CD4-positive, alpha-beta T cell (primary cell): ENCODE measurements around the gene MED27. TPM values are rescaled to one million over a fixed set of nuclear protein-coding genes. Genes with fewer than 3 reads are reported as not detected.

Experiments used
- ATAC-seq: fragments of 200-7000 bp; cut with Tn5 transposase; one replicate; pipeline ENCODE4 v1.10.0; 2022; ENCODE audit warnings: mild to moderate bottlenecking; ENCODE audit not compliant: poor library complexity
- CTCF ChIA-PET: fragments of 350-600 bp; sonication (Branson Sonifier 250); formaldehyde crosslinking; loops from one replicate; lab custom pipeline; 2021; ENCODE audit warnings: antibody characterized with exemption, inconsistent platforms; lab: Charles Lee
- POLR2A ChIA-PET: fragments of 350-600 bp; sonication (Branson Sonifier 250); formaldehyde crosslinking; loops from one replicate; lab custom pipeline; 2021; ENCODE audit warnings: antibody characterized with exemption, inconsistent platforms; lab: Charles Lee
- DNase-seq, 14 experiments: peaks; one replicate each; pipeline ENCODE4 v3.0.0-alpha.2; 2013 to 2020; ENCODE audit warnings: mixed read lengths in 2 of 14
- H3K27ac ChIP-seq, 2 donors: one replicate each; pipeline versions ENCODE4 v1.5.1 to v1.7.0; 2013; ENCODE audit warnings: low read length in 2 of 2, low read depth in 1 of 2, mild to moderate bottlenecking in 1 of 2
- H3K27me3 ChIP-seq, 2 experiments: 1 replicate in 1 of 2; 2 replicates in 1 of 2; pipeline versions ENCODE4 v1.6.1 to v1.7.0; 2013; ENCODE audit warnings: low read length in 2 of 2, control low read depth in 1 of 2, mild to moderate bottlenecking in 1 of 2, moderate library complexity in 1 of 2; ENCODE audit not compliant: insufficient read depth in 2 of 2, control insufficient read depth in 1 of 2
- H3K36me3 ChIP-seq: one replicate; pipeline ENCODE4 v1.6.1; 2013; ENCODE audit warnings: low read length, control low read depth; ENCODE audit not compliant: insufficient read depth
- H3K4me1 ChIP-seq: one replicate; pipeline ENCODE4 v1.6.1; 2013; ENCODE audit warnings: low read length, control low read depth; ENCODE audit not compliant: insufficient read depth
- H3K4me3 ChIP-seq: one replicate; pipeline ENCODE4 v1.5.1; 2013; ENCODE audit warnings: mild to moderate bottlenecking, low read length, moderate library complexity
- H3K9me3 ChIP-seq, 2 experiments: 1 replicate in 1 of 2; 2 replicates in 1 of 2; pipeline versions ENCODE4 v1.6.1 to v1.7.0; 2013; ENCODE audit warnings: low read length in 2 of 2, mild to moderate bottlenecking in 2 of 2, control low read depth in 1 of 2, moderate library complexity in 1 of 2; ENCODE audit not compliant: control insufficient read depth in 1 of 2, insufficient read depth in 1 of 2
- H3K27ac Mint-ChIP-seq: one replicate; pipeline ENCODE4 v1.8.0; 2020; ENCODE audit warnings: mixed read lengths
- H3K27me3 Mint-ChIP-seq: one replicate; pipeline ENCODE4 v1.8.0; 2021; ENCODE audit warnings: mixed read lengths
- H3K36me3 Mint-ChIP-seq: one replicate; pipeline ENCODE4 v1.8.0; 2021; ENCODE audit warnings: low read depth, mixed read lengths
- H3K4me1 Mint-ChIP-seq: one replicate; pipeline ENCODE4 v1.8.0; 2021; ENCODE audit warnings: low read depth, mixed read lengths
- H3K4me3 Mint-ChIP-seq: one replicate; pipeline ENCODE4 v1.8.0; 2020; ENCODE audit warnings: mild to moderate bottlenecking, mixed read lengths
- H3K9me3 Mint-ChIP-seq: one replicate; pipeline ENCODE4 v1.8.0; 2020; ENCODE audit warnings: mixed read lengths
- intact Hi-C, 2 experiments: fragments of 100-400 bp; cut with DNase I in 1 of 2; cut with micrococcal nuclease in 1 of 2; formaldehyde crosslinking; loops; one replicate each; pipeline versions ENCODE4 v1.15.1 to v1.9.0; 2023 to 2025; cut with DNase I, micrococcal nuclease
- total RNA-seq, 174 experiments: library from RNA in 2 of 174; stranded (reverse) in 2 of 174; gene quantifications; one replicate each; pipeline ENCODE4 v1.2.3 and lab custom pipeline; 2021 to 2026
- TF ChIP-seq, protein P1 (sequence below): fragments of 200-600 bp; IDR thresholded peaks from one replicate; pipeline ENCODE4 v1.8.0; 2022; ENCODE audit warnings: antibody characterized with exemption, mild to moderate bottlenecking

MED27 gene
- total RNA-seq, 2 experiments from 2014 or later = 15.0 to 17.4 TPM

- H3K4me1 Mint-ChIP-seq = no peaks in the 10 kb centered on the region
- Histone ChIP-seq H3K36me3 (peaks cover 11% of the 10 kb centered on the region), H3K27me3 (no peaks in the 10 kb centered on the region), H3K27ac (no peak overlapping the region), H3K4me3 (no peak overlapping the region), H3K4me1 (no peaks in the 10 kb centered on the region), H3K9me3 (no peaks in the 10 kb centered on the region)
- ATAC-seq = no peak
- ChIA-PET CTCF (no interaction called here), POLR2A (no interaction called here)
- intact Hi-C loops = no loop called here
- no peaks in the 10 kb centered on the region for H3K9me3 Mint-ChIP-seq
- no peaks in the 10 kb centered on the region for H3K27me3 Mint-ChIP-seq
- H3K4me3 Mint-ChIP-seq = no peak overlapping the region
- H3K36me3 Mint-ChIP-seq = peaks cover 45% of the 10 kb centered on the region
- DNase-seq = no peak
- TF ChIP-seq, protein P1, sequence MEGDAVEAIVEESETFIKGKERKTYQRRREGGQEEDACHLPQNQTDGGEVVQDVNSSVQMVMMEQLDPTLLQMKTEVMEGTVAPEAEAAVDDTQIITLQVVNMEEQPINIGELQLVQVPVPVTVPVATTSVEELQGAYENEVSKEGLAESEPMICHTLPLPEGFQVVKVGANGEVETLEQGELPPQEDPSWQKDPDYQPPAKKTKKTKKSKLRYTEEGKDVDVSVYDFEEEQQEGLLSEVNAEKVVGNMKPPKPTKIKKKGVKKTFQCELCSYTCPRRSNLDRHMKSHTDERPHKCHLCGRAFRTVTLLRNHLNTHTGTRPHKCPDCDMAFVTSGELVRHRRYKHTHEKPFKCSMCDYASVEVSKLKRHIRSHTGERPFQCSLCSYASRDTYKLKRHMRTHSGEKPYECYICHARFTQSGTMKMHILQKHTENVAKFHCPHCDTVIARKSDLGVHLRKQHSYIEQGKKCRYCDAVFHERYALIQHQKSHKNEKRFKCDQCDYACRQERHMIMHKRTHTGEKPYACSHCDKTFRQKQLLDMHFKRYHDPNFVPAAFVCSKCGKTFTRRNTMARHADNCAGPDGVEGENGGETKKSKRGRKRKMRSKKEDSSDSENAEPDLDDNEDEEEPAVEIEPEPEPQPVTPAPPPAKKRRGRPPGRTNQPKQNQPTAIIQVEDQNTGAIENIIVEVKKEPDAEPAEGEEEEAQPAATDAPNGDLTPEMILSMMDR = no peak
- no peak overlapping the region for H3K27ac Mint-ChIP-seq
These were observed 118.2 kb downstream of the MED27 start for GRCh38 chr9:131961496-131961880.

GRCh38 chr9:131960851-131961495 lies 118.7 kb downstream of the MED27 start:
- Histone ChIP-seq H3K4me1 (no peaks in the 10 kb centered on the region), H3K4me3 (no peak overlapping the region), H3K9me3 (no peaks in the 10 kb centered on the region), H3K36me3 (peaks cover 11% of the 10 kb centered on the region), H3K27ac (no peak overlapping the region), H3K27me3 (no peaks in the 10 kb centered on the region)
- H3K36me3 Mint-ChIP-seq = peaks cover 44% of the 10 kb centered on the region
- no peaks in the 10 kb centered on the region for H3K9me3 Mint-ChIP-seq
- TF ChIP-seq, protein P1 = no peak
- intact Hi-C loops = no loop called here
- H3K4me1 Mint-ChIP-seq = no peaks in the 10 kb centered on the region
- DNase-seq (no peak), ATAC-seq (no peak)
- ChIA-PET CTCF (interaction anchor here (1.4 kb wide), 1 partner anchor 40 kb away, joined by 3 read pairs; no protein-coding TSS in a partner anchor), POLR2A (no interaction called here)
- H3K27me3 Mint-ChIP-seq = no peaks in the 10 kb centered on the region
- H3K4me3 Mint-ChIP-seq = no peak overlapping the region
- H3K27ac Mint-ChIP-seq = no peak overlapping the region

DNA sequence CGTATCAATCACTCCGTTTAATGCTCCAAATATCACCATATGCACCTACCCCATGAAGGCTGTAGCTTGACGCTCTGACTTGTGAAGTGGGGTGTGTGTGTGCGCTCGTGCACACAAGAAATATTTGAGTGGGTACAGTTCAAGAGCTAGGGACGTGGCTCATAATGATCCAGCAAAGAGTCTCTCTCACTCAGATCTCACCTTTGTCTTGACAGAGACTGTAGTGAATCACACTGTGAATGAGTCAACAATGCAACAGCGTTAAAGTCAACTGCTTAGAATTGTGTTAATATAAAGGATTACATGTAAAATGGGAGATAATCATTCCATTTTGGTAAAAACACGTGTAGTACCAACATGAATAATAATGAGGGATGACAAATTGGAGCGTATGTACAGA lies 119.4 kb downstream of the MED27 start:
- H3K9me3 Mint-ChIP-seq = no peaks in the 10 kb centered on the region
- Histone ChIP-seq H3K27me3 (no peaks in the 10 kb centered on the region), H3K4me1 (no peaks in the 10 kb centered on the region), H3K27ac (no peak overlapping the region), H3K4me3 (no peak overlapping the region), H3K9me3 (no peaks in the 10 kb centered on the region), H3K36me3 (peaks cover 11% of the 10 kb centered on the region)
- H3K4me1 Mint-ChIP-seq = no peaks in the 10 kb centered on the region
- no peaks in the 10 kb centered on the region for H3K27me3 Mint-ChIP-seq
- intact Hi-C loops = no loop called here
- no peak overlapping the region for H3K4me3 Mint-ChIP-seq
- CTCF ChIA-PET = interaction anchor here (1.4 kb wide), 1 partner anchor 40 kb away, joined by 3 read pairs; no protein-coding TSS in a partner anchor
- POLR2A ChIA-PET = no interaction called here
- ATAC-seq = no peak
- no peak overlapping the region for H3K27ac Mint-ChIP-seq
- TF ChIP-seq, protein P1 = no peak
- no peak for DNase-seq
- peaks cover 44% of the 10 kb centered on the region for H3K36me3 Mint-ChIP-seq
